HG03571 (cell line): Measurements from ENCODE around the gene MYO1D.
"Not testable (repeated sequence)": the region's sequence is repeated elsewhere in the genome, so short reads cannot be mapped to it uniquely, and the experiment has no call there.

Experiments
- ATAC-seq: cut with Tn5 transposase; IDR thresholded peaks from one replicate; pipeline ENCODE4 v1.9.1; 2021; ENCODE audit not compliant: unreplicated experiment

MYO1D gene

DNA sequence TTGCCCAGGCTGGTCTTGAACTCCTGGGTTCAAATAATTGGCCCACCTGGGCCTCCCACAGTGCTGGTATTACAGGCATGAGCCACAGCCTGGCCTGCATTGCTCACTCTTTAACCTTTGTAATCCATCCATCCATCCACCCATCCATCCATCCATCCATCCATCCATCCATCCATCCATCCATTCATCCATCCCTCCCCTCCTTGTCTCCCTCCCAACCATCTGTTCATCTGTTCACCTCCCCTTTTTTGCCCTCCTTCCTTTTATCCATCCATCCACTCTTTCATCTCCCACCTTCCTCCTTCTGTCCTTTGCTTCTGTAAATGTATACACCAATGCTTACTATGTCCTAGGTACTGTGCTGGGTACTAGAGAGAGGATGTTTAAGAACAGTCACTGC is 324.6 kb downstream of the MYO1D start:
- no peak for ATAC-seq

DNA sequence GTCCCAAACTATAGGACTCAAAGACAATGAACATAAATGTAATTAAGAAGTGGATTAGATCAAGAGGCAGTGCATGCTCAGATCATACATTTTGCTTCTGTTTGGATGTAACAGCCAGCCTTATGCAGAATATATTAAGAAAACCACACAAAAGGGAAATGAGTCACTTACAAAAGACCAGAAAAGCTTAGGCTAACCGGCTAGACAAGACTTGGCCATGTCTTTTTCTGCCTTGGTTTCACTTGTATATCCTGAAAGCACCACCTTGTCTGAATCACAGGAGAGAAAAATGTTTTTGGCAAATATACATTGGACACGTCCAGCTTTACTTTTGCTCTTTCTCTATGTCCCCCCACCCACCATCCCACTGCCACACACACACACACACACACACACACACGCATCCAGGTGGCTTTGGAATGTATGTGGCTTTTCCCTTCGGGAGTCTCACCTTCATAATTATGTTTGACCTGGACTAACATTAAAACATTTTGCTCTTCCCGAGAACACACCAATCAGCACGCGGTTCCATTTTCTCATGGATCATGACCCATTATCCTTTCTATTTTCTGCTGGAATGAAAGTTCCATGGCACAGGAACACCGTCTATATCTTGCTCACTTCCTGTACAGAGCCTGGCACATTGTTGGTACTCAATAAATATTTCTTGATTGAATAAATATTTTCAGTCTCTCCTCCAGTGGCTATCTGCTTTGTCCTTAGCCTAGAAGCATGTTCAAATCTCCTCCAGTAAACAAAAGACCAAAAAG is 325.6 kb downstream of the MYO1D start:
- ATAC-seq, result peak; percentile 73

DNA sequence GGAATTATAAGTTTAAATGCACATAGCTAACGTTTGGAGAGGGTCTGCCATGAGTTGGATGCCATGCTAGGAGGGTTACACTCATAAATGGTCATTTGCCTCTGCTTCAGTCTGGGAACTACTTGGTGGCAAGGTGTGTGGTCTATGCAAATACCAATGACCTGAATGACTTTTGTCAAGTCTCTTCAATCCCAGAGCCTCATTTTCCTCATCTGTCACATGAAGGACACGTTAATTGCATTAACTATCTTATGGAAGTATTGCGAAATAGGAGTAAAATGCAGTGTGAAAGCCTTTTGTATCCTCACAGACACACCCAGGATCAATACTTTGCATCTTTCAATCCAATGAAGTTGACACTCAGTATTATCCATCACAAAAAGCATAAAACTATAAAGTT is 327.4 kb downstream of the MYO1D start:
- no peak for ATAC-seq

DNA sequence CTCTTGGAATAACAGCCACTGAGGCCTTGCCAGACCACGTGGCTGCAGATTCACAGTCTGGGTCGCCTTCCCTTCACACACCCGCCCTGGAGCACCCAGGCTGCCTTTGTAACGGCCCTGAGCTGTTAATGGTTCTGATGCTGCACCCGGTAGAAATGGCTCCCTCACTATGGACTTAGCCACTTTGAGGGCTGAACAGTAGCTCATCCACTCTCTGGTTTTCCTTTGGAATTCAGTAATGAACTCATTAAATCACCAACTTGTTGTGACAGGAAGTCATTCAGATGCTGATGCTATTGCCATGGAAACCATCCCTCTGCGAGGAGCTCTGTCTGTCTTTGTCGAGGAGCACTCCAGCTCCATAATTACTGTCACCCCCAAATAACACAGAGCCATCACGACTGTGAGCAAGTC is 330.9 kb downstream of the MYO1D start:
- ATAC-seq, result no peak

DNA sequence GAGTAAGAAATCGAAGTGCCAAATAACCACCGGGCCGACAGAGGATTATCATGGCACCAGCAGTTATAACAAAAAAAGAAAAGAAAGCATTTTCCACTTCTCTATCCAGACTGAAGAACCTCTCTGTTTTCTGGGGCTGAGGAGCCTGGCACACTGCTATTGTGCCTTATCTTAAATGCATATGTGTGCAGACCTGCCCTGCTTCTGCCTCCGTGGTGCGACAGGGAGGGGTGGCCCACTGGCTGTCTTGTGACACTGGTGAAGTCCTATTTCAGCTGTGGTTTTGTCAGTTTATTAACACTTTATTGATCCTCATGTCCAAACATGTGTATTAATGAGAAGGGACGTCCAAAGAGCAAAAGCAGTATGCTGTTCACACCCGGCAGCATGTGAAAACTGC is 334.7 kb downstream of the MYO1D start:
- ATAC-seq, result no peak

DNA sequence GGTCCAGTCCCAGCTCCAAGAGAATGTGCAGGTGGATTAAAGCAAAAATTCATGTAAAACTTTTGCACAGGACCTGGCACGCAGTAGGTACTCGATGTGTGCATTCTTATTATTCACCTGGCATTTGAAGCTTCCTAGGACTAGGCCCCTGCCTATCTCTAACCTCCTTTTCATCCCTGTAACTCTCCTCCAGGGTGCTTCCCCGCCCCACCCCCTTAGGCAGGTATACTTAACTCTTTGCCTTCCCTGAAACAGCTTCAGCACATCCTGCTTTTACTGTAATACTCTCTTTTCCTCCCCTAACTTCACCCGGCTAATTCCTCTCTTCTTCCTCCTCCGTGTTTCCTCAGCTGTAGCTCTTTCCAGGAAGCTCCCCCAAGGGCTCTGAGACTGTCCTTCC is 335.3 kb downstream of the MYO1D start:
- ATAC-seq, result no peak

DNA sequence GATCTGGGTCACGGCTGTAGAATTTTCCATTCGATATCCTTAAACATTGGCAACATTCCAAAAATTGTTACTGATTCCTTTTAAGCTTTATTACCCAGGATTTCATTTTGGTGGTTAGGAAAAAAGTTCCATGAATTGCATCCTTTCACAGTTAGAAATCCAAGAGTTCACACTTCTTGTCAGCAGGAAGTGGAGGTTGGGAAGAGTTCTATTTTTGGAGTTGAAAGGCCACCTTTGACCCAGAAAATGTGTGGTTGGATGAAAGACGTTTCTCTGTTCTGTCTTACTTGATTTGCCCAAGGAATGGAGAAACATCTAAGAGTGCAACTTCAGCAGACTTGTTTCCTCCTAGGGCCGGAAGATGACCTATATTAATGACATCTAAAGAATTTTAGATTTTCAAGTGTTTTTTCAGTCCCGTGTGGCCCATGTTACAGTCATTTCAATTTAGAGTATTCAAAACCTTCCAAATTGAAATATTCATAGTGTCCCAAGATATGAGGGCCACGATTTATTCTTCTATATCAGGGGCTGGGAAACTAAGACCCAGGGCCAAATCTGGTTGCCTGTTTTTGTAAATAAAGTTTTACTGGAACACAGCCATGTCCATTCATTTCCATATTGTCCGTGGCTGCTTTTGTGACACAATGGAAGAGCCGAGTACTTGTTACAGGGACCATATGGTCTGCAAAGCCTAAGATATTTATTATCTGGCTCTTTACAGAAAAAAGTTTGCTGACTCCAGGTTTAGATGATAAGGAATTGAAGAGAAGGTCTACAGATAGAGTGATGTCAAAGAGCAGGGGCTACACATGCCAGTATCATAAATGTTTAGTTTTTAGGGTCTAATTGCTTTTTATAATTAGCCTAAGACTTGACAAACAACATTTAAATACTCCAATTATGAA is 339.9 kb downstream of the MYO1D start:
- no peak for ATAC-seq

DNA sequence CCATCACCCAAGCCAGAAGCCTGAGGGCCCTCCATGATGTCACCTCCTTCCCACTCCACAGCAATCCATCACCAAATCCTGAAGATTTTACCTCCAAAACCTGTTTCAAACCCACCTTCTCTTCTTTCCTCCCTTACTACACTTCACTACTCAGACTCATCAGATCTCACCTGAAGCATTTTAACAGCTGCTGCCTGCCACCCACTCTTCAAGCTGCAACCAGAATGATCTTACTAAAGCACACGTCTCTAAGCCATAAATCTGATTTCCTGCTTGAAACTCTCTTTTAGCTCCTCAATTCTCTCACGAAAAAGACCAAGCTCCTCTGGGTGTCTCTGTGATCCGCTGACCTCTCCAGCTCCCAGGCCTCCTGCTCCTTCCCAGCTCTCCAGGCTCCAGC is 343.6 kb downstream of the MYO1D start:
- ATAC-seq, result no peak

DNA sequence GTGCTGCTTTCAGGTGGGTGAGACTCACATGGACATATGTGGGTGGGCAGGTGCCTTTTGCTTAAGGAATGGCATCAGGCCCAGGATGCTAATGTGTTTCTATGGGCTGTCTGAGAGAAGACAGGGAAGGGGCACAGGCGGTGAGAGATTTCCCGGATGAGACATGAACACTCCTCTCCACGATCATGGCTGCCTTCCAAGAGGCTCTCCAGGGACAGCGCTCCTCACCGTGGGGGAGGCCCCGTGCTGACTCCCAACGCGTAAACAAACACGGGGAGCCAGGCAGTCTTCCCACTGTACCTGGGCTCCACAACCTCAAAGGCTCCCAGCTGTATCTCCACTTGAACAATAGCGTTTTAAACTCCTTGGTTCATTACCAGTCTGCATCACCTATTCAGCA is 347.3 kb downstream of the MYO1D start:
- no peak for ATAC-seq

DNA sequence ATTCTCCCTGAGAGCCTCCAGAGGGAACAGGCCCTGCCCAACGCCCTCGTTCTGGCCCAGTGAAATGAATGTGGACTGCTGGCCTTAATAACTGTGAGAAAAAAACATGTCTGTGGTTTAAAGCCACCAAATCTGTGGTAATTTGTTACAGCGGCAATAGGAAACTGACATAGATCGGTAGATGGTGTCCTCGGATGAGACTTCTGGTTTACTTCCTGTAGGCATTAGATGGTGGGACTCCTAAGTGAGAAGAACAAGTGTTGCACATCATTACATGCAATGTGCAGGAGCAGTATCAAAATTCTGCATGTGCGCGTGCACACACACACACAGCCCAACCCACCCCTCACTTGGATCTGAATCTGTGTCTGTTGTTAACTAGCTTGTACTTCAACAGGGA is 348.1 kb downstream of the MYO1D start:
- no peak for ATAC-seq

DNA sequence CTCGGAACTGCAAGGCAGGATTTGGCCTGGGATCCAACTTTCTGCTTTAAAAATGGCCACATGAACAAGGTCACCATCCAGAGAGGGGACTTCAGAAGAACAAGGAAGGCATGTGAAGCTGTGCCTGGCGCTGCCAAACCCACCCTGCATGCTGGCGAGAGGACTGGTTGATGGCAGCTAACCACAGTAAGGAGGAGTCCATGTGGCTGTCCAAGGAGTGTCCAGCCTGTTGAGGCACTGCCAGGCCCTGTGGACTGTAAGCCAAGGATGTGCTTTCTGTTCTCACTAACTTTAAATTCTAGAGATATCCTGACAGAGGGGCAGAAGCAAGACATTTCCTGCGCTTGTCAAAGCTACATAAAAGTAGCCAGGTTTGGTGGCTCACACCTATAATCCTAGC is 349.8 kb downstream of the MYO1D start:
- ATAC-seq, result no peak

DNA sequence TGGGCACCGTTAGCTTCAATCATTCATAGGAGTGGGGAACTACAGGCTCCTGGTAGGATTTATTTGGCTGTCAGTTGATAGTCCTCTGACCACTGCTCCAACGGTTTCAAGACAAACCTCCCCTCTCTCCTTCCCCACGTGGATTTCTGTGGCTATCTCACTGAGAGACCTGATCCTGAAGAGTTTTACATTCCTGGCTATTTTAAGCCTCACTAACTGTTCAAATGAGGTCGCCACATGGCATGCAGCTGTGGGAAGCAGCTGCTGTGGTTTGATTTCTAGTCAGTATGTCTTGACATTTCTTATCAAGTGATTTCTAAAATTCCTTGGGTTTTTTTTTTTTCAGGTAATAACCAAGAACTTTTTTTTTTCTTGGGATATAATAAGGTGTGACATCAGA is 351.8 kb downstream of the MYO1D start:
- no peak for ATAC-seq

DNA sequence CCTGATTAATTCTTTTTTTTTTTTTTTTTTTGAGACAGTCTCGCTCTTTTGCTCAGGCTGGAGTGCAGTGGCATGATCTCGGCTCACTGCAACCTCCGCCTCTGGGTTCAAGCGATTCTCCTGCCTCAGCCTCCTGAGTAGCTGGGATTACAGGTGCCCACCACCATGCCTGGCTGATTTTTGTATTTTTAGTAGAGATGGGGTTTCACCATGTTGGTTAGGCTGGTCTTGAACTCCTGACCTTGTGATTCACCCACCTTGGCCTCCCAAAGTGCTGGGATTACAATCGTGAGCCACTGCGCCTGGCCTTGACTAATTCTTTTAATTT is 352.4 kb downstream of the MYO1D start:
- ATAC-seq, result not testable (repeated sequence)

DNA sequence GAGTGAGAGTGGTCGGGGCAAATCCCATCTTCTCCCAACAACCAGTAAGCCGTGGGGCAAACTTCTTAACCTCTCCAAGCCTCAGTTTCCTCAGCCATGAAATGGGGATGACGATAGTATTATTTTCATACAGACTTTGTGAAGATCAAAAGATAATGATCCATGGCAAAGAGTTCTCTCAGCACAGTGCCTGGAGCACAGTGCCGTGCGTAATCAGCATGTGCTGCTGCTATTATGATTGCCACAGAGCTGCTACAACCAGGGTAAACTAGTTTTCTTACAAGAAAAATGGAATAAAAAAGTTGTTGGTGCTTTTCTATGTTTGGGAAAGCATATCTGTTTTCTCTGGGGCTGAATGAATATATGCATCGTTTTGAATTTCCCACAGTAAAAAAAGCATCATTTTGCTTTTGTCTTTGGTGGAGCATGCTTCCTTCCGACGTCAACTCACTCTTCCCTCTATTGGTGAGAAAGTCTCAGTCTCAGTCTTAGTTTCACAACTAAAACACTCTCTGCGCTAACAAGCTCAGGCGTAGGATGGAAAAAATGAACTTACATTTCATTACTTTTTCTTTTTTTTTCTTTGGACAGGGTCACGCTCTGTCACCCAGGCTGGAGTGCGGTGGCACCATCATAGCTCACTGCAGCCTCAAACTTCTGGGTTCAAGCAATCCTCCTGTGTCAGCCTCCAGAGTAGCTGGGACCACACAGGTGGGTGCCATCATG is 352.9 kb downstream of the MYO1D start:
- ATAC-seq, result peak; percentile 27

DNA sequence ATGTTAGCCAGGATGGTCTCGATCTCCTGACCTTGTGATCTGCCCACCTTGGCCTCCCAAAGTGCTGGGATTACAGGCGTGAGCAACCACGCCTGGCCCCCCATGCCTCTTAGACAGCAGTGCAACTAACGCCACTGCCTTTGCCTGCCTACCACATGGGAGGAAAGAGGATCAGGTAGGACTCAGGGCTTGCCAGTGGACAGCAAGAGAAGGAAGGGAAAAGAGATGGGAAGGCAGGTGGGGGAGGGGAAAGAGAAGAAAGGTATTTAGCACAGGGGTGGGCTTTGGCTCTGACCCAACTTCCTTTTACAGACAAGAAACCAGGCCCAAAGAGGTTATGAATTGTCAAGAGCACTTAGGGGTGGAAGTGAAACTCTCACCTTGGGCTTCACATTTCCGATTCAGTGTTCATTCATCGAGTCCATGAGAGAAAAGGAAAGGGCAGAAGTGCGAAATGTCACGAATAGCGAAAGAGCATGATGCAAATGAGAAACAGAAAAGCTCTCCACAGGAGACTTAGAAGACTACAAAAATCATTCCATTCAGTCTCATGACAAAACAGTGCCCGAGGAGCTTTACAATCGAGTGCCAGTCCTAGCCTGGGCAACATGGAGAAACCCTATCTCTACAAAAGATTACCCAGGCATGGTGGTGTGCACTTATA is 353.8 kb downstream of the MYO1D start:
- peak; percentile 52 for ATAC-seq

DNA sequence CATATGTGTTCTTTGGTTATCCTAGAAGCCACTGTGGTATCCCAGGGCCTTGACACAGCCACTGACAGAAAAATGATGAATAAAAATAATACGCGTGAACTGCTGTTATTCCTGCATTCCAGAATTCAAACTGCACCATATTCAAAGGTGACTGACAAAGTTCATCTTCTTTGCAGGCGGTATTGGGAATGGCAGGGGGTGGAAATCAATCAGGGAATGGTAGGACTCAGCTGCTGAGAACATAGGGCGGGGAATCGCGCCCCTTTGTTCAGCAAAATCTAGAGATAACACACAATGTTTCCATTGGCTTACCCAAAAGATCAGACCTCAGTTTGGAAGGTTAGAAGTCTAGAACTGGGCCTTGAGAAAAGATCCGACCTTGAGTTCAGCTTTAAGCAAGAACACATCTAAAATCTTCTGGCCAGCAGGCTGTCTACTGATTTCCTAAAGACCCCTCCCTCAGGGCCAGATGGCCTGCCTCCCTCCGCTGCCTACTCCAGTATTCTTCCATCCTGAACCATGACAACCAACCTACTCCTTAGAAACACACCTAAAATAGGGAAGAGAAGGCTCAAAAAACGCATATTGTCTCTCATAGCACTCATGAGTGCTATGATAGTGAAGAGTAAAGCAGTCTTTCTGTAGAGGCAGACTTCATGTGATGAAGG is 356.1 kb downstream of the MYO1D start:
- no peak for ATAC-seq

DNA sequence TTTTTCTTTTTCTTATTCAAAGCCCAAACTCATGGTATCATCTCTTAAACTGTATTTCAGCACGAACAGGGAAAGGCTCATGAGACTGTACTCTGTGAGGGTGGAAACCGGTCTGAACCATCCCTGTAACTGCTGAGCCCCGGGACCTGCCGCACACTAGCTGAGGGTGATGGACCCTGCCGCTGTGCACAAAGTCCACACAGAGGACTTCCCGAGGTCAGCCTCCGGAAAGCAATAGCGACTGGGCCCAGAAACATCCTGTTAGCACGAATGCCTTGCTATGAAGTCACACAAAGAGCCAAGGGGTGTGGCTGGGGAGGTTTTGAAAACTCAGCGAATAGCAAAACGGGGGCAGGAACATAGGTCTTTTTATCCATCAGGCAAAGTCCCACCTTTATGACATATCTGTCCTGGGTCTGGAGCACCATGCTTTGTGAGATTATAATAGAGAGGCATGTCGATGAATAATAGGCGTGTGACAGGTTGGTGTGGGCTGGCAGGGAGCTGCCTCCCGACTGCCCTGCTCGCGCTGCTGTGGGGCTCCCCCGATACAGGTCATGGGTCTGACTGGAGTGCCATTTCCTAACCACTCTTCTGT is 356.7 kb downstream of the MYO1D start:
- no peak for ATAC-seq

DNA sequence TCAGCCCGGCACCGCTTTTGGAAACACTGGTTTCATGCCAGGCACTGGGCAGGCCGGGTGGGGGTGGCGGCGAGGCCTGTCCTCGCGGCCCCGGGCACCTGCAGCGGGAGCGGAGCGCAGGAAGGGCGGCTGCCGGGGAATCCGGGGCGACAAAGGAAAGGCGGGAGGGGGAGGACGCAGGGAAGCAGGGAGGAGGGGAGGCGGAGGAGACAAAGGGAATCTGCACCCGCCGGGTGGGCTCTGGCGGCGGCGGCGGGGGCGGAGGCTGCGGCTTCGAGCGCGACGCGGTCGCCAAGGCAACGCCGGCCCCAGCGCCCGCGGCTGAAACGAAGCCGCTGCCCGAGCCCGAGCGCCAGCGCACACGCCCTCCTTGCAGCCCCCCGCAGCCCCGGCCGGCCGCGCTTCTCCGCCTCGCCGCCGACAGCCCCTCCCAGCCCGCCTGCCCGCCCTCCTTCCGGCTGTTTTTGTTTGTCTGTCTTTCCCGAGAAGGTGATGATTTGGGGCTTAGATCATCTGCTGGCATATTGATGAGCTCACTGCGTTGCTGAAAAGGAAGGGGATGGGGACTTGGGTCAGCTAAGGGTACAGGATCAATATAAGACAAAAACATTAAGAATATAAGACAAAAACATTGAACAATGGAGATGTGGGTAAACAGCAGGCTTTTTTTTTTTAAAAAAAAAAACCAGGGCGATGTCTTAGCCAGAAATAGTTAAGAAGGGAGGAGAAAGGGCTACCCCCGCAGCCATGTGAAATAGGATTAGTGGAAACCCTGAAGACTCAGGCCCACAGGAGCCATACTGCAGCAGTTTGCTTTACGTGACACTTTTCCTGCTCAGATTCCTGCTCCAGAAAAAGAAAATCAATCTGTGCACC is 357.5 kb downstream of the MYO1D start:
- ATAC-seq, result no peak

DNA sequence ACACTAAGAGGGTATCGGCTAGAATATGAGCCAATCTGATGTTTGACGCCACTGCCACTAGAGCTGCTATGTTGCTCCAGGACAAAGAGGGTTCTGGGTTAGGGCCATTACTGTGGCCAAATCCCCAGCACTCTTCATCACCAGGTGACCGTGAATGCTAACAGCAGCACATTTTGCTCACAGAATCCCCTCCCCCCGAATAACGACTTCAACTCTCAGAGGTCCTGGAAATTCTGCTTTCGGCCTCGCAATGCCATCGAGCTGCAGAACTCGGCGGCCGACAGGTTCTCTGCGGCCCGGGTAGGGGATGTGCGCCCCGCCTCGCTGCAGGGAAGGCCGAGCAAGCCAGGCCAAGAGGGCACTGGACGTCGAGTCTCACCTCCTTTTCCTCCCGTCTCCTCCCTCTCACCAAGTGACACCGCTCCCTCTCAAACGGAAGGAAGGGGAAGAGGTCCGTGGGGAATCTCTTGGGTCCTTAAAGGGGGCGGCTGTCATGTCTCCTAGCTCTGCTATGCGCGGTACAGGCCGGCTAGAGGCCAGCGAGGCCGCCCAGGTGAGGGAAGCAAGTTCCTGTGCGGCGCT is 358.2 kb downstream of the MYO1D start:
- ATAC-seq, result no peak
